Caco-2 (cell line): ENCODE data around the gene RBBP4. TPM values are rescaled to one million over a fixed set of nuclear protein-coding genes. Genes with fewer than 3 reads are reported as not detected.
A peak's percentile ranks its signal among the peaks of the same experiment; 100 is the strongest.
"Not testable (repeated sequence)": the region's sequence is repeated elsewhere in the genome, so short reads cannot be mapped to it uniquely, and the experiment has no call there.

Experiments
- BruUV-seq: library from RNA; stranded (reverse); fragments of 400-500 nt; replicated peaks from 2 replicates; lab custom pipeline; 2021; lab: Mats Ljungman, UMichigan
- CTCF ChIA-PET: fragments of 300-600 bp; sonication (Branson Sonifier 250); formaldehyde crosslinking; loops from one replicate; lab custom pipeline; 2022; ENCODE audit warnings: antibody characterized with exemption; lab: Charles Lee
- POLR2A ChIA-PET: fragments of 300-600 bp; sonication (Branson Sonifier 250); formaldehyde crosslinking; loops from one replicate; lab custom pipeline; 2022; ENCODE audit warnings: antibody characterized with exemption; lab: Charles Lee
- DNase-seq, 2 experiments: peaks; one replicate each; pipeline versions ENCODE4 v3.0.0 to v3.0.0-alpha.2; 2020 to 2022
- H3K27me3 ChIP-seq: replicated peaks from 2 replicates; pipeline ENCODE4 v1.6.0; 2011; ENCODE audit warnings: low read length; ENCODE audit not compliant: control insufficient read depth, insufficient read depth
- H3K36me3 ChIP-seq: 2 replicates; pipeline ENCODE4 v1.5.1; 2011; ENCODE audit warnings: low read length; ENCODE audit not compliant: control insufficient read depth, insufficient read depth
- H3K4me1 ChIP-seq: fragments of 250-450 bp; sonication (Bioruptor Pico); 2 replicates; pipeline ENCODE4 v1.5.1; 2020; ENCODE audit warnings: mild to moderate bottlenecking
- H3K4me3 ChIP-seq: 2 replicates; pipeline ENCODE4 v1.5.1; 2011; ENCODE audit warnings: low read depth, mild to moderate bottlenecking, control low read depth, low read length
- H3K9me3 ChIP-seq: fragments of 250-450 bp; sonication (Bioruptor Pico); 2 replicates; pipeline ENCODE4 v1.5.1; 2020; ENCODE audit warnings: mild to moderate bottlenecking, moderate library complexity
- H3K27ac Mint-ChIP-seq: one replicate; pipeline ENCODE4 v1.8.0; 2022; ENCODE audit warnings: mixed read lengths; ENCODE audit not compliant: unreplicated experiment
- H3K27me3 Mint-ChIP-seq: one replicate; pipeline ENCODE4 v1.8.0; 2022; ENCODE audit warnings: mixed read lengths; ENCODE audit not compliant: insufficient read depth, unreplicated experiment
- H3K36me3 Mint-ChIP-seq: one replicate; pipeline ENCODE4 v1.8.0; 2022; ENCODE audit warnings: mild to moderate bottlenecking, mixed read lengths; ENCODE audit not compliant: insufficient read depth, unreplicated experiment
- H3K4me1 Mint-ChIP-seq: one replicate; pipeline ENCODE4 v1.8.0; 2022; ENCODE audit warnings: low read depth, mixed read lengths; ENCODE audit not compliant: unreplicated experiment
- H3K4me3 Mint-ChIP-seq: one replicate; pipeline ENCODE4 v1.8.0; 2022; ENCODE audit warnings: mild to moderate bottlenecking, moderate library complexity, mixed read lengths; ENCODE audit not compliant: unreplicated experiment
- H3K9me3 Mint-ChIP-seq: one replicate; pipeline ENCODE4 v1.8.0; 2022; ENCODE audit warnings: mixed read lengths; ENCODE audit not compliant: unreplicated experiment
- CTCF ChIP-seq, 2 experiments: fragments of 200-600 bp in 1 of 2; IDR thresholded peaks; 1 replicate in 1 of 2; 2 replicates in 1 of 2; pipeline versions ENCODE4 v1.5.1 to v1.8.0; 2011 to 2022; ENCODE audit warnings: antibody characterized with exemption in 1 of 2, control low read depth in 1 of 2, inconsistent platforms in 1 of 2, low read depth in 1 of 2, low read length in 1 of 2, mild to moderate bottlenecking in 1 of 2, moderate library complexity in 1 of 2; ENCODE audit not compliant: insufficient read depth in 1 of 2, severe bottlenecking in 1 of 2, unreplicated experiment in 1 of 2
- intact Hi-C: fragments of 100-400 bp; cut with micrococcal nuclease; formaldehyde crosslinking; loops from one replicate; pipeline ENCODE4 v1.10.0; 2022; ENCODE audit not compliant: unreplicated experiment
- total RNA-seq: library from RNA; stranded (reverse); gene quantifications from 2 replicates; pipeline ENCODE4 v1.2.3, GENCODE V29; 2022

Gene RBBP4
- total RNA-seq, 1 experiment from 2014 or later, result 179 TPM

- Mint-ChIP-seq H3K27me3 (no peaks in the 10 kb centered on the region), H3K9me3 (no peaks in the 10 kb centered on the region), H3K27ac (no peak overlapping the region), H3K4me1 (no peaks in the 10 kb centered on the region), H3K36me3 (peaks cover 24% of the 10 kb centered on the region), H3K4me3 (no peak overlapping the region)
- Histone ChIP-seq H3K4me3 (no peak overlapping the region), H3K27me3 (no peaks in the 10 kb centered on the region), H3K36me3 (no peaks in the 10 kb centered on the region; the same call in 1 of the 2 replicates), H3K9me3 (no peaks in the 10 kb centered on the region), H3K4me1 (no peaks in the 10 kb centered on the region)
- no peak for DNase-seq
- ChIA-PET CTCF (no interaction called here), POLR2A (no interaction called here)
- no TSS peak for BruUV-seq
- intact Hi-C loops, result no loop called here
- TF ChIP-seq CTCF (IDR thresholded peaks at IDR 0.05; ENCODE audit: insufficient read depth in 1 of 2, low read depth in 1 of 2, low read length in 1 of 2, severe bottlenecking in 1 of 2, unreplicated experiment in 1 of 2), result no peak
These were observed 27.2 kb upstream of the RBBP4 start for GRCh38 chr1:32623775-32624174.

GRCh38 chr1:32626176-32626575, 24.8 kb upstream of the RBBP4 start:
- POLR2A ChIA-PET, result no interaction called here
- TF ChIP-seq CTCF (IDR thresholded peaks at IDR 0.05; ENCODE audit: insufficient read depth in 1 of 2, low read depth in 1 of 2, low read length in 1 of 2, severe bottlenecking in 1 of 2, unreplicated experiment in 1 of 2), result no peak
- H3K4me1 ChIP-seq, result no peaks in the 10 kb centered on the region
- no peaks in the 10 kb centered on the region for H3K36me3 ChIP-seq
- no peak for DNase-seq
- no peaks in the 10 kb centered on the region for H3K27me3 ChIP-seq
- BruUV-seq, result no TSS peak
- no peak overlapping the region for H3K4me3 Mint-ChIP-seq
- intact Hi-C loops, result no loop called here
- H3K9me3 ChIP-seq, result no peaks in the 10 kb centered on the region
- H3K4me3 ChIP-seq, result no peak overlapping the region
- no peaks in the 10 kb centered on the region for H3K9me3 Mint-ChIP-seq
- H3K36me3 Mint-ChIP-seq, result peaks cover 28% of the 10 kb centered on the region
- CTCF ChIA-PET, result no interaction called here
- H3K4me1 Mint-ChIP-seq, result no peaks in the 10 kb centered on the region
- no peak overlapping the region for H3K27ac Mint-ChIP-seq
- H3K27me3 Mint-ChIP-seq, result no peaks in the 10 kb centered on the region

- POLR2A ChIA-PET, result no interaction called here
- H3K4me3 ChIP-seq, result no peak overlapping the region
- Mint-ChIP-seq H3K4me1 (no peaks in the 10 kb centered on the region), H3K9me3 (no peaks in the 10 kb centered on the region), H3K27me3 (no peaks in the 10 kb centered on the region), H3K27ac (peak overlapping the region; percentile 15), H3K36me3 (peaks cover 27% of the 10 kb centered on the region), H3K4me3 (no peak overlapping the region)
- no peak for DNase-seq
- H3K36me3 ChIP-seq, result no peaks in the 10 kb centered on the region
- BruUV-seq, result no TSS peak
- no peak for TF ChIP-seq CTCF (IDR thresholded peaks at IDR 0.05; ENCODE audit: insufficient read depth in 1 of 2, low read depth in 1 of 2, low read length in 1 of 2, severe bottlenecking in 1 of 2, unreplicated experiment in 1 of 2)
- no peaks in the 10 kb centered on the region for H3K4me1 ChIP-seq
- intact Hi-C loops, result no loop called here
- CTCF ChIA-PET, result no interaction called here
- no peaks in the 10 kb centered on the region for H3K27me3 ChIP-seq
- H3K9me3 ChIP-seq, result no peaks in the 10 kb centered on the region
These were observed 23.3 kb upstream of the RBBP4 start for GRCh38 chr1:32627596-32628162.

GRCh38 chr1:32630173-32630572, 20.8 kb upstream of the RBBP4 start:
- POLR2A ChIA-PET, H3K27me3 ChIP-seq, H3K27ac Mint-ChIP-seq, H3K4me3 Mint-ChIP-seq, BruUV-seq, H3K4me3 ChIP-seq, H3K4me1 ChIP-seq, DNase-seq, H3K27me3 Mint-ChIP-seq, H3K4me1 Mint-ChIP-seq, CTCF ChIA-PET, intact Hi-C loops, H3K36me3 ChIP-seq, H3K9me3 ChIP-seq, H3K9me3 Mint-ChIP-seq: not testable (repeated sequence)
- peaks cover 19% of the 10 kb centered on the region for H3K36me3 Mint-ChIP-seq
